ENCODE data around the gene KRTAP9-2.
"Not testable (repeated sequence)": the region's sequence is repeated elsewhere in the genome, so short reads cannot be mapped to it uniquely, and the experiment has no call there.

Gene KRTAP9-2

GRCh38 chr17:41199421-41200078, 26.9 kb upstream of the KRTAP9-2 start:
- no peak overlapping the region for H3K9ac ChIP-seq (ENCODE audit: low read depth, low read length)
- no peaks in the 10 kb centered on the region for H3K9me3 ChIP-seq (ENCODE audit: control insufficient read depth, insufficient read depth, low read length)
- H3K36me3 ChIP-seq (ENCODE audit: control insufficient read depth, insufficient read depth, low read length), result no peaks in the 10 kb centered on the region
- H3K27me3 ChIP-seq (ENCODE audit: control insufficient read depth, insufficient read depth, low read length), result no peaks in the 10 kb centered on the region
- no peak overlapping the region for H3K4me3 ChIP-seq (ENCODE audit: low read depth, low read length)
- no peaks in the 10 kb centered on the region for H3K4me1 ChIP-seq (ENCODE audit: control insufficient read depth, insufficient read depth, low read length)

GRCh38 chr17:41211845-41212466, 14.5 kb upstream of the KRTAP9-2 start:
- Histone ChIP-seq H3K27me3 (ENCODE audit: control insufficient read depth, insufficient read depth, low read length) (no peaks in the 10 kb centered on the region), H3K4me3 (ENCODE audit: low read depth, low read length) (no peak overlapping the region), H3K36me3 (ENCODE audit: control insufficient read depth, insufficient read depth, low read length) (no peaks in the 10 kb centered on the region), H3K9me3 (ENCODE audit: control insufficient read depth, insufficient read depth, low read length) (peaks cover 5% of the 10 kb centered on the region), H3K9ac (ENCODE audit: low read depth, low read length) (no peak overlapping the region), H3K4me1 (ENCODE audit: control insufficient read depth, insufficient read depth, low read length) (no peaks in the 10 kb centered on the region)

- no peaks in the 10 kb centered on the region for H3K36me3 ChIP-seq (ENCODE audit: control insufficient read depth, insufficient read depth, low read length)
- no peaks in the 10 kb centered on the region for H3K27me3 ChIP-seq (ENCODE audit: control insufficient read depth, insufficient read depth, low read length)
- no peaks in the 10 kb centered on the region for H3K9me3 ChIP-seq (ENCODE audit: control insufficient read depth, insufficient read depth, low read length)
- no peak overlapping the region for H3K4me3 ChIP-seq (ENCODE audit: low read depth, low read length)
- H3K9ac ChIP-seq (ENCODE audit: low read depth, low read length), result no peak overlapping the region
- H3K4me1 ChIP-seq (ENCODE audit: control insufficient read depth, insufficient read depth, low read length), result no peaks in the 10 kb centered on the region
Observed at GRCh38 chr17:41212524-41213169, 13.8 kb upstream of the KRTAP9-2 start.

DNA sequence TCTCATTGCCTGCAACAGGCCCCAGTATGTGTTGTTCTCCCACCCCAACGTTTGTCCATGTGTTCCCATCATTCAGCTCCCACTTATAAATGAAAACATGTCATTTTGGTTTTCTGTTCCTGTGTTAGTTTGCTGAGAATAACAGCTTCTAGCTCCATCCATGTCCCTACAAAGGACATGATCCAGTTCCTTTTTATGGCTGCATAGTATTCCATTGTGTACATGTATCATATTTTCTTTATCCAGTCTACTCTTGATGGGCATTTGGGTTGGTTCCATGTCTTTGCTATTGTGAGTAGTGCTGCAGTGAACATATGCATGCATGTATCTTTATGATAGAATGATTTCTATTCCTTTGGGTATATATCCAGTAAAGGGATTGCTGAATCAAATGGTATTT, 10.8 kb upstream of the KRTAP9-2 start:
- no peak overlapping the region for H3K4me3 ChIP-seq (ENCODE audit: low read depth, low read length)

GRCh38 chr17:41223821-41224220, 2.6 kb upstream of the KRTAP9-2 start:
- Histone ChIP-seq H3K4me1 (ENCODE audit: control insufficient read depth, insufficient read depth, low read length) (no peaks in the 10 kb centered on the region), H3K9ac (ENCODE audit: low read depth, low read length) (no peak overlapping the region), H3K4me3 (ENCODE audit: low read depth, low read length) (no peak overlapping the region), H3K9me3 (ENCODE audit: control insufficient read depth, insufficient read depth, low read length) (no peaks in the 10 kb centered on the region), H3K36me3 (ENCODE audit: control insufficient read depth, insufficient read depth, low read length) (no peaks in the 10 kb centered on the region), H3K27me3 (ENCODE audit: control insufficient read depth, insufficient read depth, low read length) (no peaks in the 10 kb centered on the region)

More for the DNA sequence above, 10.8 kb upstream of the KRTAP9-2 start:
- no peak overlapping the region for H3K9ac ChIP-seq (ENCODE audit: low read depth, low read length)
- H3K4me1 ChIP-seq (ENCODE audit: control insufficient read depth, insufficient read depth, low read length), result no peaks in the 10 kb centered on the region
- no peaks in the 10 kb centered on the region for H3K36me3 ChIP-seq (ENCODE audit: control insufficient read depth, insufficient read depth, low read length)
- H3K9me3 ChIP-seq (ENCODE audit: control insufficient read depth, insufficient read depth, low read length), result no peaks in the 10 kb centered on the region
- no peaks in the 10 kb centered on the region for H3K27me3 ChIP-seq (ENCODE audit: control insufficient read depth, insufficient read depth, low read length)

- no peaks in the 10 kb centered on the region for H3K27me3 ChIP-seq (ENCODE audit: control insufficient read depth, insufficient read depth, low read length)
- H3K9me3 ChIP-seq (ENCODE audit: control insufficient read depth, insufficient read depth, low read length), result no peaks in the 10 kb centered on the region
- H3K4me1 ChIP-seq (ENCODE audit: control insufficient read depth, insufficient read depth, low read length), result no peaks in the 10 kb centered on the region
- no peaks in the 10 kb centered on the region for H3K36me3 ChIP-seq (ENCODE audit: control insufficient read depth, insufficient read depth, low read length)
- H3K9ac ChIP-seq (ENCODE audit: low read depth, low read length), result no peak overlapping the region
- H3K4me3 ChIP-seq (ENCODE audit: low read depth, low read length), result no peak overlapping the region
Observed at GRCh38 chr17:41226051-41226450, 397 bp upstream of the KRTAP9-2 start.

GRCh38 chr17:41230094-41230493, 3.6 kb downstream of the KRTAP9-2 start:
- Histone ChIP-seq H3K27me3 (ENCODE audit: control insufficient read depth, insufficient read depth, low read length) (no peaks in the 10 kb centered on the region), H3K36me3 (ENCODE audit: control insufficient read depth, insufficient read depth, low read length) (no peaks in the 10 kb centered on the region), H3K9me3 (ENCODE audit: control insufficient read depth, insufficient read depth, low read length) (no peaks in the 10 kb centered on the region), H3K9ac (ENCODE audit: low read depth, low read length) (no peak overlapping the region), H3K4me1 (ENCODE audit: control insufficient read depth, insufficient read depth, low read length) (no peaks in the 10 kb centered on the region), H3K4me3 (ENCODE audit: low read depth, low read length) (no peak overlapping the region)

GRCh38 chr17:41231731-41232130, 5.3 kb downstream of the KRTAP9-2 start:
- H3K9ac ChIP-seq (ENCODE audit: low read depth, low read length), result no peak overlapping the region
- no peak overlapping the region for H3K4me3 ChIP-seq (ENCODE audit: low read depth, low read length)
- no peaks in the 10 kb centered on the region for H3K9me3 ChIP-seq (ENCODE audit: control insufficient read depth, insufficient read depth, low read length)
- no peaks in the 10 kb centered on the region for H3K4me1 ChIP-seq (ENCODE audit: control insufficient read depth, insufficient read depth, low read length)
- H3K27me3 ChIP-seq (ENCODE audit: control insufficient read depth, insufficient read depth, low read length), result no peaks in the 10 kb centered on the region
- H3K36me3 ChIP-seq (ENCODE audit: control insufficient read depth, insufficient read depth, low read length), result no peaks in the 10 kb centered on the region

DNA sequence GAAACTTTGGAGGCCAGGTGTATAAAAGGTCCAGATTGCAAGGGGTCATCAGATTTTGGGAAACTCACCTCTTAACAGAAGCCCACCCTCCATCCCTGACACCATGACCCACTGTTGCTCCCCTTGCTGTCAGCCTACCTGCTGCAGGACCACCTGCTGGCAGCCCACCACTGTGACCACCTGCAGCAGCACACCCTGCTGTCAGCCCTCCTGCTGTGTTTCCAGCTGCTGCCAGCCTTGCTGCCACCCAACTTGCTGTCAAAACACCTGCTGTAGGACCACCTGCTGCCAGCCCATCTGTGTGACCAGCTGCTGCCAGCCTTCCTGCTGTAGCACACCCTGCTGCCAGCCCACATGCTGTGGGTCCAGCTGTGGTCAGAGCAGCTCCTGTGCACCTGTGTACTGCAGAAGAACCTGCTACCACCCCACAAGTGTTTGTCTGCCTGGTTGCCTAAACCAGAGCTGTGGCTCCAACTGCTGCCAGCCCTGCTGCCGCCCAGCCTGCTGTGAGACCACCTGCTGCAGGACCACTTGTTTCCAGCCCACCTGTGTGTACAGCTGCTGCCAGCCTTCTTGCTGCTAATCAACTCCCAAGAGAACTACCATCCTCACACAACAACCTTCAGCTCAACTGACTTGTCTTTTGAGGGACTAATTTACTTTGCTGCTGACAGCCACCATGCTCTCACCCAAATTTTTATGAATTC, 6.1 kb downstream of the KRTAP9-2 start, which contains the start of gene KRTAP9-3:
TSS of gene KRTAP9-3 (plus strand) at position 51 of the 707 bp plus-strand sequence. CDS start at position 104, 53 bp downstream.
- H3K9ac ChIP-seq (ENCODE audit: low read depth, low read length); H3K4me1 ChIP-seq (ENCODE audit: control insufficient read depth, insufficient read depth, low read length); H3K36me3 ChIP-seq (ENCODE audit: control insufficient read depth, insufficient read depth, low read length); H3K4me3 ChIP-seq (ENCODE audit: low read depth, low read length); H3K27me3 ChIP-seq (ENCODE audit: control insufficient read depth, insufficient read depth, low read length); H3K9me3 ChIP-seq (ENCODE audit: control insufficient read depth, insufficient read depth, low read length): not testable (repeated sequence)

DNA sequence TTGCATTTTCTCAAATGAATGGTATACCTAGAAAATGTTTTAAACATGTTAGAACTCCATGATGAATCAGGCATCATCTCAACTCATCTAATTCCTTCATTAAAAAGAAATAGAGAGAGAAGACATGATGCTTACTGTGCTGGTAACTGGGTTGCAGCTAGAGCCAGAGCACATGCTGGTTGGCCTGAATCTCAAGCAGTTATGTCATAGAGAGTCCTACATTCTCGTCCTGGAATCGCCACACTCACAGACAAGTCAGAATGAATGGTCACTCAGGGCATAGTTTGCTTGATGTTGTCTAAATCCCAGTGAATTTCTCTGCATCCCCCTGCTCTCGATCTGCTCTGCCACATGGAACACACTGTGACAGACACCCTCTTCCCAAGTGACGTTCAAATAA, 10.7 kb downstream of the KRTAP9-2 start:
- H3K36me3 ChIP-seq (ENCODE audit: control insufficient read depth, insufficient read depth, low read length); H3K9me3 ChIP-seq (ENCODE audit: control insufficient read depth, insufficient read depth, low read length); H3K27me3 ChIP-seq (ENCODE audit: control insufficient read depth, insufficient read depth, low read length); H3K9ac ChIP-seq (ENCODE audit: low read depth, low read length); H3K4me1 ChIP-seq (ENCODE audit: control insufficient read depth, insufficient read depth, low read length); H3K4me3 ChIP-seq (ENCODE audit: low read depth, low read length): not testable (repeated sequence)

DNA sequence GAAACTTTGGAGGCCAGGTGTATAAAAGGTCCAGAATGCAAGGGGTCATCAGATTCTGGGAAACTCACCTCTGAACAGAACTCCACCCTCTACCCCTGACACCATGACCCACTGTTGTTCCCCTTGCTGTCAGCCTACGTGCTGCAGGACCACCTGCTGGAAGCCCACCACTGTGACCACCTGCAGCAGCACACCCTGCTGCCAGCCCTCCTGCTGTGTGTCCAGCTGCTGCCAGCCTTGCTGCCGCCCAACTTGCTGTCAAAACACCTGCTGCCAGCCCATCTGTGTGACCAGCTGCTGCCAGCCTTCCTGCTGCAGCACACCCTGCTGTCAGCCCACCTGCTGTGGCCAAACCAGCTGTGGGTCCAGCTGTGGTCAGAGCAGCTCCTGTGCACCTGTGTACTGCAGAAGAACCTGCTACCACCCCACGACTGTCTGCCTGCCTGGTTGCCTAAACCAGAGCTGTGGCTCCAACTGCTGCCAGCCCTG, 11.5 kb downstream of the KRTAP9-2 start, which contains the start of gene KRTAP9-8:
TSS of gene KRTAP9-8 (plus strand) at position 51 of the 489 bp plus-strand sequence. CDS start at position 104, 53 bp downstream.
- H3K4me3 ChIP-seq (ENCODE audit: low read depth, low read length); H3K9me3 ChIP-seq (ENCODE audit: control insufficient read depth, insufficient read depth, low read length): not testable (repeated sequence)

More for the DNA sequence above, 11.5 kb downstream of the KRTAP9-2 start, which contains the start of gene KRTAP9-8:
- H3K36me3 ChIP-seq (ENCODE audit: control insufficient read depth, insufficient read depth, low read length); H3K4me1 ChIP-seq (ENCODE audit: control insufficient read depth, insufficient read depth, low read length); H3K27me3 ChIP-seq (ENCODE audit: control insufficient read depth, insufficient read depth, low read length); H3K9ac ChIP-seq (ENCODE audit: low read depth, low read length): not testable (repeated sequence)

Measured in iPS-15b (cell line).